Measurements from ENCODE around the gene PACRG.

PACRG gene

GRCh38 chr6:163259689-163260088, 531.9 kb downstream of the PACRG start:
- no peak for DNase-seq

- DNase-seq, result peak; percentile 23
Measured at GRCh38 chr6:163260111-163260895, 532.5 kb downstream of the PACRG start.

DNA sequence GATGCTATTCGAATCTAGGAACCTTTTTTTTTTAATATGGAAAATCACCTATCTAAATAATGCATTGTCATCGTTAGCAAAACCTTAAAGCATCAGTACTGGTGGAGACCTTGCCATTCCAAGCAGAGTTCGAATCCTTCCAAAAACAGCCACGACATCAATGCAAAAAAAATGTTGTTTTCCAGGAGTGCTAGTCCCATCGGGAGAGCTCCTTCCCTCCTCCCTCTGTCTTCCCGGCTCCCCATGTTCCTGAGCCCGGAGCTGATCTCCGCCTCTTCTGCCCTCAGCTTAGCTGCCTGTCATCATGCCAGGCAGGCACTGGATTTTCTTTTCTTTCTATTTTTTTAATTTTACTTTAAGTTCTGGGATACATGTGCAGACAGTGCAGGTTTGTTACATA, 533.1 kb downstream of the PACRG start:
- no peak for DNase-seq

DNA sequence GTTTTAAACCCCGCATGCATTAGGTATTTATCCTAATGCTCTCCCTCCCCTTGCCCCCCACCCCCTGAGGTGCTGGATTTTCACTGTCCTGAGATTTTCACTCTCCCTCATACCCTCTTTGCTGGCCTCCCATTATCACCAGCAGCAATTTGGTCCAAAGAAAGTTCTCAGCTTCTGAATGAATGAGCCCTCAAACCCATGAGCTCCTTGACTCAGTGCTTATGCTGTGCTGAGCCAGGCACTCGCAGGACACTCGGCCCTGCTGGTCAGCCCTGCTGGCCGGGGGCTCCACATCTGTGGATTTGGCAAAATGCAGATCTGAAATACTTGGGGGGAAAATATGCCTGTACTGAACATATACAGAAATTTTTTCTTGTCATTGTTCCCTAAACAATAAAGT, 533.6 kb downstream of the PACRG start:
- DNase-seq, result no peak

GRCh38 chr6:163262080-163262479, 534.3 kb downstream of the PACRG start:
- DNase-seq, result no peak

DNA sequence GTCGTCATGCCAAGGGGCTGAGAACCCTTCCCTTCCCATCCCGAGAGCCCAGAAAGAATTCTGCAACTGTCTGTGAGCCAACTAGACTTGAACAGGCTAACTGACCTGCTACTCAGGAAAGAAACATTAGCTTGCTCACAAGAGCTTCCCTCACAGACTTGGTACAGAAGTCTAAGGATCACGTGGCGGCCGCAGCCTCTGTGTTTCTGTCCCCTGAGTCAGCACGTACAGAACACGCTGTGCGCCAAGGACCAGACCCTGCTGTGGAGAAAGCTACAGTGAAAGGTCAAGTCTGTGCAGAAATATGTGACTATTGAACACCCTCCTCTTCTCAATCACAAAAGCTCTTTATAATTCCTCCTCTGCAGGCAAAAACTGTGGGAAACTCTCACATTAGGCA, 535.4 kb downstream of the PACRG start:
- no peak for DNase-seq

DNA sequence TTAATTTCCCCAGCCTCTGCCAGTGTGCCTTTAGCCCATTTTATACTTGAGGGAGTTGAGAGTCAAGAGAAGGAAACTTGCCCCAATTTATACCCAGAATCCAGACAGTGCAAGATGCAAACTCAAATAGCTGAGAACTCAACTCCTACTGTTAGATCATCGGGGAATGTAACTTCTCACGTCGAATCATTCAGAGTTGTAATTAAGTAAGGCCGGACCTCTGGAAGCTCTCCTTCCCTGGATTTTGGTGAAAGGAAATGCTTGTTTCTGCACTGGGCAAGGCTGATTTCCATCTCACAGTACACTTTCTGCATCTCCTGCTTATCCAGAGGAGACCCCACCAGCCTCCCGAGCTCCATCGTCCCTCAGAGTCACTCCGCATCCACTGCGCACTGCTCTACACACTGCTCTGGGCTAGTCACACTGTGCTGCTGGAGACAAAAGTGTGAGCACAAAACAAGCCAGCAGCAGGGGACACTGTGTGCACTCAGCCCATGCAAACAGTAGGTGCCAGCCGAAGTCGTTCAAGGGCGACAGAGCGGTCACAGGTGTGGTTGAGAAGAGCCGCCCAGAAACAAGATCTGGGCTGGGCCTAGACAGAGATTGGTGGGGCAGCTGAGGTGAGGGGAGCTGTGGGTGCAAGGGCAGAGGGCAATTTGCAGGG, 536.4 kb downstream of the PACRG start:
- DNase-seq, result no peak

DNA sequence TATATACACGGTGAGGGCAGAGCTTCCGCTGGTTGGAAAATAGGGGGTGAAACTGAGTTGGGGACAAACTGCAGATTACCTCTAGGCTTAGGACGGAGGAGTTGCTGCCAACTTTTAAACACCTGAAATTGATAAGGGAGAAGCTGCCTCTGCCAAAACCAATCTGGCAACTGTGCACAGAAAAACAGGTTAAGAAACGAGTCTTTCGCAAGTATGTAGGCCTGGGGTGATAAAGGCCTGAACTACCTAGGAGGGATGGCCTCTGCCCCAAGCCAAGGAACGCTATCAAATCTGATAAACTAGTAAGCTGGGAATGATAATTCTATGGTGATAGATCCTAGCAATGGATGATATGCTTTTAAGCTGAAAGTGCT, 536.9 kb downstream of the PACRG start:
- no peak for DNase-seq

GRCh38 chr6:163281634-163282033, 553.9 kb downstream of the PACRG start:
- no peak for DNase-seq

DNA sequence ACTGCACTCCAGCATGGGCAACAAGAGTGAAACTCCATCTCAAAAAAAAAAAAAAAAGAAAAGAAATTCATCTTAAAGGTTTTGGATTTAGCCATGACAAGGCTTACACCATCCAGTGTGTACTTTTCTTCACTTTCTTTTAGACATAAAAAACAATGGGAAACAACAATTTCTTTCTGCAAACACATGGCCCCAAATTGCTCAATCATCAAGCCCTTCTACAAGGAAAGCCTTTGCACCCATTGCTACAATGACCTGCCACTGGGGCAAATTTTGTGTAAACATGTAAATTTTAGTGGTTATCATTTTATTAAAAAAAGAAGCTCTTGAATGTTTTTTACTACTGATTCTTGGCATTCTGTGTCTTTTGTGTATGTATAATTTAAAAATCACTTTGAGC, 554.9 kb downstream of the PACRG start:
- no peak for DNase-seq

DNA sequence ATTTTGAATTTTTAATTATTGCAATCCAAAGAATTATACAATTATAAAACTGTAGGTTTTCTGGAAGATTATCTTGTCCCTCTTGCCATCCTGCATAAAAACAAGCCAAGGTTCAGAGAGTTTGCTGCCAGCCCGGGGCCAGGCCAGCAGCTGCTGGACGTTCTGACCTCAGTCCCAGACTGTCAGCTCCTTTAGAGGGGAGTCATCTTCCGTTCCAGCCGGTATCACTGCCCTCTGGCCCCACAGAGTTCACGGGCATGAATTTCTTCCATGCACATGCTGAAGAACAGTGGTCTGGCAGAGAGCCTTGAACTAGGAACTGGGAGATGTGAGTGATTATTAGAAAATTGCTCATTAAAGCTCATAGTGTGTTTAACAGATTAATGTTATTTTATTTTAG, 556.4 kb downstream of the PACRG start:
- no peak for DNase-seq

- no peak for DNase-seq
Measured at GRCh38 chr6:163285691-163286090, 557.9 kb downstream of the PACRG start.

- no peak for DNase-seq
Measured at GRCh38 chr6:163287626-163288025, 559.9 kb downstream of the PACRG start.

GRCh38 chr6:163288066-163288465, 560.3 kb downstream of the PACRG start:
- DNase-seq, result no peak

GRCh38 chr6:163288915-163289314, 561.1 kb downstream of the PACRG start:
- no peak for DNase-seq

GRCh38 chr6:163289447-163289846, 561.7 kb downstream of the PACRG start:
- DNase-seq, result no peak

DNA sequence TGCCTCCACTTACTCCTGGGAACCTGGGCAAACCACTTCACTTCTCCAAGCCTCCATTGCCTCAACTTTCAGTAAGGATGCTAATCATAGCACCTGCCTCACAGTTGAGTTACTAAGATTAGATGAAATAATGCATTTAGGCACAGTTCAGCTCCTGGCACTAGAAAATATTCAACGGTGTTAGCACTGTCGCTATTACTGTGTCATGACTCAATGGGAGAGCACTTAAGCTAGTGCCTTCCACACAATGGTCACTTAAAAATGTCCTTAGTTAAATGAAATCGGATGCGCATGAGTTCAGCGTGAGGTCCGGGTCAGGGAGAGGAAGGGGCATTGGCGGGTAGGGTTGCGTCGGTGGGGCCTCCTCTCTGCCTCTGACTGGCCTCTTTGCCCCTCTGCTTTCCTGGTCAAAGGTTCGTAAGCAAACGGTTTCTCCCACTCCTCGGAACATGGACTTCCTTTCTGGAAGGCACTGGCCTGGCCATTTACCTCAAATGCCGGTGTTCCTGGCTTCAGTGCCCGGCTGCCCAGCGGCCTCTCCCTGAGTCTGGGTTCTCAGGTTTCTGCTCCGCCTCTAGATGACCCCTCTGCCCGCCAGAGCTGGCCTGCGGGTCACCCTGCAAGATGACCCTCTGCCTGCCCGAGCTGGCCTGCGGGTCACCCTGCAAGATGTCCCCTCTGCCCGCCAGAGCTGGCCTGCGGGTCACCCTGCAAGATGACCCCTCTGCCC, 562.9 kb downstream of the PACRG start:
- DNase-seq, result no peak

DNA sequence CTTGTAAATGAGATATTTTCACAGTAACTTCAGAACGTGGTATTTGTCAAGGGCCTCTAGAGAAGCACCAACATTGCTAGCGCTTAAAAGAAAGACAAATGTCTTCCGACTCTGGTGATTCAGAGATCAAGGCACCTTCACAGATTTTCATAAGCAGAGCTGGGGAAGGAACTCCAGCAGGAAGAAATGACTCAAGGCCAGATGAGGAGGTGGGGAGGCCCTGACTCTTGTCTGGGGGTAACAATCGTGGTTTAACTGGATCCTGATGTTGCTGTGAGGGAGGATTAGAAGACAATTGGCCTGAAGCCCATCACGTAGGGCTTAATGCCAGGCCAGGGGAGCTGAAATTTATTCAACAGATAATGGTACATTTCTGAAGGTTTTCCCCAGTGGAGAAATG, 563.8 kb downstream of the PACRG start:
- peak; percentile 93 for DNase-seq

DNA sequence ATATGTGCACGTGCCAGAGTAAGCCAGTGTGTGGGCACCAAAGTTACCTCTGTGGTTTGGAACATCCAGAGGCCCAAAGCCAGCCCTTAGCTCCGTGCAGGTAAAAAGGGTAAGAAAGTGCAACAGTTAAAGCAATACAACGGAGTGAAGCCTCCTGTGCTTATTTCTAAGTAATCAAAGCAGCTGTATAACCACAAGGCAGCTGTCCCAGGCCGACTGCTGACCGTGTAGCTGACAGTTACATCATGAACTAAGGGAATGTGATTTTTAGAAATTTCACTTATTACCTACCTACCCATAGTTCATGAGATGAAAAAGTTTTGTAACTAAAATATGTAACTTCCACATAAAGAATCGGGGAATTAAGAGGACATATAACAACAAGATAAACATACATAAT, 565.5 kb downstream of the PACRG start:
- no peak for DNase-seq

DNA sequence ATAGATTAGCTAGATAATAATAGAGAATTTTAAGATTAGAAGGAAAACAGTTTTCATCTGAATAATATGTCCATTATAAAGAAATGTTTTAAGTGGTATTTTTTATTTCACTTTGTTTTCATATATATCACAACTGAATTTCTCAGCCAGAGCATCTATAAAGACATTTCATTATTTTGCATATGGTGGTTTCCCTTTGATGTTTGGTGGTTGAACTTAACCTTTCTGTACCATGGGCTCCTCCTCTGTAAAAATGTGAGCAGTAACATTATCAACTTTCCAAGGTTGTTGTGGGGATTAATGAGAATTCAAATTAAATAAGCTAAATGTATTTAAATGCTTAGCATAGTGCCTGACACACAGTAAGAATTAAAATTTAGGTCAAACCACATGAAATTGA, 567.0 kb downstream of the PACRG start:
- no peak for DNase-seq

DNA sequence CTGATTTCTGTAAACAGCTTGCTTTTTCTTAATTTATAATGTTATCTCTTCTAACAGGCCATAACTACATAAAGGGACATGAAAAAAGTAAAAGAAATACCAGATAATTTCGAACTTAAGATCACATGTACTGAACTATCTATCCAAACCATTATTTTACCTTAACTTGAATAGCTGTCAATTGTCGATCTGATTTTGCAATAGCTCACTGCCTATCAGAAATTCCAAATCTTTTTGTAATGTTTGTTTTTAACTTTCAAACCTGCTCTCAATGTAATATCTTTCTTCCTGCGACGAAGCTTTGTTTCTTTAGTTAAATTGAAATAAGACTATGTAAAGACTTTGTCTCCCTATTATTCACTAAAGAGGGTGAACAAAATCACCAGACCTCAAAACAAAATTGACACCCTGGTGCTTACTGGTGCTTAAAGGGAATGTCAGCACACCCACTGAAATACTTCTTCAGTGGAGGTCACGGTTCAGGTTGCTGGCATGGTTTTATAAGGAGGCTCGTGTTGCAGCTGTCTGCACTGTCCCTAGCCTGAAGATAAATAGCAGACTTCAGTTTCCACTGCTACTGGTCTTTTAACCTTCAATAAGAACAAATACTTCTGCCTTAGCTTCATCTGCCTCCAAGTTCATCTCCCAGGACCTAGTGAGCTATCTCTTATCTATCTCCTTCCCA, 569.2 kb downstream of the PACRG start:
- DNase-seq, result no peak

DNA sequence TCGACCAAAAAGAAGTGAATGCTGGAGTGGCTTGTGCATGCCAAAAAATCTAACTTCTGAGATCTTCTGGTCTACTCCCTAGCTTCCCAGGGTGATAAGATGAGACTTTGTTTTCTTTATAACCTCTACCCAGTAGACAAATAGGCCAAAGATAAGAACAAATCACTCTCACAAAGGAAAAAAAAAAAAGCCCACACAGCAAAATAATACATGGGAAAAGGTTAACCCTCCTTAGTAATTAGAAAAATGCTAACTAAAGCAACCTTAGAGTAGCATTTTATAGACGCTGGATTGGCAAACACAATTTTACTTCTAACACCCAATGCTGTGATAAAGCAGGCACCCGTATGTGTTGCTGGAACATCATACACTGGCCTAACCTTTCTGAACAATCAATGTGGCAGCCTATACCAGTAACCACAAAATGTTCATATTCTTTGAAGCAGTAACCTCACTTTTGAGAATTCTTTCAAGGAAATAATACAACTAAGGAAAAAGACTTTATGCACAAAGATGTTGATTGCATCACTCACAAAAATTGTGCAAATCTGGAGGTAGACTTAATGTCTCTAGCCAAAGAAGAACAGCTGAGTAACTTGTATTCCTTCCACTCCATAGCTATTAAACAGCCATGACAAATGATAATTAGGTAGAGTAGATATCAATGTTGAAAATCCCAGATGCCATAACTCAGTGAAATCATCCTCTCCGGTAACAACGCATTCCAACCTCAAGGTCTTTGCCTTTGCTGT, 570.5 kb downstream of the PACRG start:
- peak; percentile 43 for DNase-seq

- no peak for DNase-seq
Measured at GRCh38 chr6:163300838-163301237, 573.1 kb downstream of the PACRG start.
